ENCODE measurements around the gene C10orf90. TPM values are rescaled to one million over a fixed set of nuclear protein-coding genes. Genes with fewer than 3 reads are reported as not detected.
A peak's percentile ranks its signal among the peaks of the same experiment; 100 is the strongest.

C10orf90 gene
- total RNA-seq, 1 donor = 0.72 TPM

GRCh38 chr10:126397640-126398382, 272.7 kb downstream of the C10orf90 start:
- H2AFZ ChIP-seq (ENCODE audit: low read length) = peak overlapping the region; percentile 52
- H3K27me3 ChIP-seq (ENCODE audit: insufficient read depth, low read length) = no peaks in the 10 kb centered on the region

GRCh38 chr10:126397156-126397555, 273.3 kb downstream of the C10orf90 start:
- Histone ChIP-seq H3K79me2 (ENCODE audit: insufficient read depth, low read length) (no peaks in the 10 kb centered on the region), H3K9me3 (ENCODE audit: low read depth, low read length) (no peaks in the 10 kb centered on the region), H3K4me1 (ENCODE audit: insufficient read depth, low read length) (peaks cover 27% of the 10 kb centered on the region), H3K27ac (ENCODE audit: low read depth, low read length) (peak overlapping the region; percentile 94), H3K4me3 (ENCODE audit: insufficient read depth, low read length) (no peak overlapping the region), H2AFZ (ENCODE audit: low read length) (no peak overlapping the region), H3K36me3 (ENCODE audit: insufficient read depth, low read length) (no peaks in the 10 kb centered on the region), H3K4me2 (ENCODE audit: insufficient read depth, low read length) (peak overlapping the region; percentile 76), H3K27me3 (ENCODE audit: insufficient read depth, low read length) (no peaks in the 10 kb centered on the region), H4K20me1 (ENCODE audit: insufficient read depth, low read length) (no peaks in the 10 kb centered on the region)
- no peak for TF ChIP-seq CTCF (IDR thresholded peaks at IDR 0.05; ENCODE audit: extremely low read depth, low read depth, low read length)
- no peak for DNase-seq (ENCODE audit: insufficient read length, low spot score, missing footprints)

More at GRCh38 chr10:126397640-126398382, 272.7 kb downstream of the C10orf90 start:
- Histone ChIP-seq H3K4me2 (ENCODE audit: insufficient read depth, low read length) (peak overlapping the region; percentile 76), H3K4me3 (ENCODE audit: insufficient read depth, low read length) (peak overlapping the region; percentile 43), H3K79me2 (ENCODE audit: insufficient read depth, low read length) (no peaks in the 10 kb centered on the region), H3K36me3 (ENCODE audit: insufficient read depth, low read length) (no peaks in the 10 kb centered on the region), H3K27ac (ENCODE audit: low read depth, low read length) (peak overlapping the region; percentile 94), H3K9me3 (ENCODE audit: low read depth, low read length) (no peaks in the 10 kb centered on the region), H3K4me1 (ENCODE audit: insufficient read depth, low read length) (peaks cover 27% of the 10 kb centered on the region), H4K20me1 (ENCODE audit: insufficient read depth, low read length) (no peaks in the 10 kb centered on the region)
- no peak for TF ChIP-seq CTCF (IDR thresholded peaks at IDR 0.05; ENCODE audit: extremely low read depth, low read depth, low read length)
- peak; percentile 92 for DNase-seq (ENCODE audit: insufficient read length, low spot score, missing footprints)

GRCh38 chr10:126394948-126395347, 275.5 kb downstream of the C10orf90 start:
- H3K27me3 ChIP-seq (ENCODE audit: insufficient read depth, low read length) = no peaks in the 10 kb centered on the region
- peaks cover 37% of the 10 kb centered on the region for H3K4me1 ChIP-seq (ENCODE audit: insufficient read depth, low read length)
- no peak for TF ChIP-seq CTCF (IDR thresholded peaks at IDR 0.05; ENCODE audit: extremely low read depth, low read depth, low read length)
- no peaks in the 10 kb centered on the region for H3K9me3 ChIP-seq (ENCODE audit: low read depth, low read length)
- no peak overlapping the region for H3K4me3 ChIP-seq (ENCODE audit: insufficient read depth, low read length)
- no peak overlapping the region for H3K27ac ChIP-seq (ENCODE audit: low read depth, low read length)
- no peaks in the 10 kb centered on the region for H3K36me3 ChIP-seq (ENCODE audit: insufficient read depth, low read length)
- no peak overlapping the region for H3K4me2 ChIP-seq (ENCODE audit: insufficient read depth, low read length)
- H2AFZ ChIP-seq (ENCODE audit: low read length) = no peak overlapping the region
- no peaks in the 10 kb centered on the region for H4K20me1 ChIP-seq (ENCODE audit: insufficient read depth, low read length)
- no peak for DNase-seq (ENCODE audit: insufficient read length, low spot score, missing footprints)
- no peaks in the 10 kb centered on the region for H3K79me2 ChIP-seq (ENCODE audit: insufficient read depth, low read length)

- no peak overlapping the region for H3K4me3 ChIP-seq (ENCODE audit: insufficient read depth, low read length)
- no peak overlapping the region for H3K27ac ChIP-seq (ENCODE audit: low read depth, low read length)
- no peak for TF ChIP-seq CTCF (IDR thresholded peaks at IDR 0.05; ENCODE audit: extremely low read depth, low read depth, low read length)
- H3K9me3 ChIP-seq (ENCODE audit: low read depth, low read length) = no peaks in the 10 kb centered on the region
- peaks cover 28% of the 10 kb centered on the region for H3K4me1 ChIP-seq (ENCODE audit: insufficient read depth, low read length)
- no peak for DNase-seq (ENCODE audit: insufficient read length, low spot score, missing footprints)
- no peak overlapping the region for H3K4me2 ChIP-seq (ENCODE audit: insufficient read depth, low read length)
- no peaks in the 10 kb centered on the region for H3K79me2 ChIP-seq (ENCODE audit: insufficient read depth, low read length)
- no peaks in the 10 kb centered on the region for H3K36me3 ChIP-seq (ENCODE audit: insufficient read depth, low read length)
- H3K27me3 ChIP-seq (ENCODE audit: insufficient read depth, low read length) = no peaks in the 10 kb centered on the region
- no peaks in the 10 kb centered on the region for H4K20me1 ChIP-seq (ENCODE audit: insufficient read depth, low read length)
- H2AFZ ChIP-seq (ENCODE audit: low read length) = no peak overlapping the region
Observed at GRCh38 chr10:126393076-126393475, 277.4 kb downstream of the C10orf90 start.
